RWPE2 (cell line): ENCODE data around the gene CYP51A1.

Experiments
- ATAC-seq: fragments of 200-7000 bp; cut with Tn5 transposase; 3 replicates; pipeline ENCODE4 v1.9.1; 2021; ENCODE audit warnings: low read depth
- DNase-seq: peaks from one replicate; pipeline ENCODE4 v3.0.0-alpha.2; 2020; ENCODE audit warnings: low spot score
- H3K27ac ChIP-seq: fragments of 450-650 bp; 2 replicates; pipeline ENCODE4 v1.5.1; 2017; ENCODE audit warnings: mild to moderate bottlenecking; ENCODE audit not compliant: poor library complexity, severe bottlenecking
- H3K27me3 ChIP-seq: fragments of 250-450 bp; sonication (Bioruptor Pico); 2 replicates; pipeline ENCODE4 v1.5.1; 2021; ENCODE audit warnings: mild to moderate bottlenecking, moderate library complexity; ENCODE audit not compliant: insufficient read depth, poor library complexity, severe bottlenecking
- H3K36me3 ChIP-seq: fragments of 250-450 bp; sonication (Bioruptor Pico); 2 replicates; pipeline ENCODE4 v1.5.1; 2020; ENCODE audit warnings: low read depth, mild to moderate bottlenecking, moderate library complexity
- H3K4me1 ChIP-seq: fragments of 250-450 bp; sonication (Bioruptor Pico); 2 replicates; pipeline ENCODE4 v1.5.1; 2021; ENCODE audit warnings: mild to moderate bottlenecking, moderate library complexity; ENCODE audit not compliant: insufficient read depth, poor library complexity, severe bottlenecking
- H3K4me3 ChIP-seq: fragments of 250-450 bp; sonication (Bioruptor Pico); 2 replicates; pipeline ENCODE4 v1.5.1; 2021; ENCODE audit warnings: mild to moderate bottlenecking, moderate library complexity; ENCODE audit not compliant: severe bottlenecking
- H3K9me3 ChIP-seq: fragments of 250-450 bp; sonication (Bioruptor Pico); 2 replicates; pipeline ENCODE4 v1.5.1; 2021; ENCODE audit warnings: mild to moderate bottlenecking, moderate library complexity; ENCODE audit not compliant: severe bottlenecking
- TF ChIP-seq, protein P1 (sequence below): fragments of 450-650 bp; IDR thresholded peaks from one replicate; pipeline ENCODE4 v1.5.1; 2017; ENCODE audit warnings: mild to moderate bottlenecking, moderate library complexity; ENCODE audit not compliant: poor library complexity, severe bottlenecking

CYP51A1 gene

DNA sequence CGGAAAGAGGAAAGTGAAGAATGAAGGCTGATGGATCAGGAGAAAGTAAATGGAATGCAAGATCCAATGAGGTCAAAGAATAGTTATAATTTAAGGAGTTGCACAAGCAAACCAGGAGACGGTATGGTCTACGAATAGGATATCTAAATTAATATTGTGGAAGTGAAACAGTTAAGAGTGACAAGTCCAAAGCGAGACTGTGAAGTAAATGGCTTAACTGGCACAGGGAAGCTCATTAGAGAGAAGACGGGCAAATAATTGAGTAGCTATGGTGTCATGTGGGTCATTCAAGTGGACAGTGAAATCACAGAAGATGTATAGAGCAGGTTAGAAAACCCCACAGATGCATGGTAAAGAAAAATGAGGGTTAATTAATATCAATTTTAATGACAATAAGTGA is 3.2 kb downstream of the CYP51A1 start:
- ATAC-seq (no peak), DNase-seq (no peak)
- no peaks in the 10 kb centered on the region for H3K4me1 ChIP-seq
- no peak overlapping the region for H3K4me3 ChIP-seq
- peaks cover 75% of the 10 kb centered on the region for H3K36me3 ChIP-seq
- no peaks in the 10 kb centered on the region for H3K9me3 ChIP-seq
- no peak overlapping the region for H3K27ac ChIP-seq
- TF ChIP-seq, protein P1, sequence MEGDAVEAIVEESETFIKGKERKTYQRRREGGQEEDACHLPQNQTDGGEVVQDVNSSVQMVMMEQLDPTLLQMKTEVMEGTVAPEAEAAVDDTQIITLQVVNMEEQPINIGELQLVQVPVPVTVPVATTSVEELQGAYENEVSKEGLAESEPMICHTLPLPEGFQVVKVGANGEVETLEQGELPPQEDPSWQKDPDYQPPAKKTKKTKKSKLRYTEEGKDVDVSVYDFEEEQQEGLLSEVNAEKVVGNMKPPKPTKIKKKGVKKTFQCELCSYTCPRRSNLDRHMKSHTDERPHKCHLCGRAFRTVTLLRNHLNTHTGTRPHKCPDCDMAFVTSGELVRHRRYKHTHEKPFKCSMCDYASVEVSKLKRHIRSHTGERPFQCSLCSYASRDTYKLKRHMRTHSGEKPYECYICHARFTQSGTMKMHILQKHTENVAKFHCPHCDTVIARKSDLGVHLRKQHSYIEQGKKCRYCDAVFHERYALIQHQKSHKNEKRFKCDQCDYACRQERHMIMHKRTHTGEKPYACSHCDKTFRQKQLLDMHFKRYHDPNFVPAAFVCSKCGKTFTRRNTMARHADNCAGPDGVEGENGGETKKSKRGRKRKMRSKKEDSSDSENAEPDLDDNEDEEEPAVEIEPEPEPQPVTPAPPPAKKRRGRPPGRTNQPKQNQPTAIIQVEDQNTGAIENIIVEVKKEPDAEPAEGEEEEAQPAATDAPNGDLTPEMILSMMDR: no peak
- H3K27me3 ChIP-seq: no peaks in the 10 kb centered on the region

- no peak for DNase-seq
- Histone ChIP-seq H3K27me3 (no peaks in the 10 kb centered on the region), H3K36me3 (peaks cover 100% of the 10 kb centered on the region), H3K27ac (no peak overlapping the region), H3K9me3 (no peaks in the 10 kb centered on the region), H3K4me3 (no peak overlapping the region), H3K4me1 (peaks cover 4% of the 10 kb centered on the region)
- TF ChIP-seq, protein P1: no peak
- no peak for ATAC-seq
These were observed 12.6 kb downstream of the CYP51A1 start for GRCh38 chr7:92121681-92122080.

DNA sequence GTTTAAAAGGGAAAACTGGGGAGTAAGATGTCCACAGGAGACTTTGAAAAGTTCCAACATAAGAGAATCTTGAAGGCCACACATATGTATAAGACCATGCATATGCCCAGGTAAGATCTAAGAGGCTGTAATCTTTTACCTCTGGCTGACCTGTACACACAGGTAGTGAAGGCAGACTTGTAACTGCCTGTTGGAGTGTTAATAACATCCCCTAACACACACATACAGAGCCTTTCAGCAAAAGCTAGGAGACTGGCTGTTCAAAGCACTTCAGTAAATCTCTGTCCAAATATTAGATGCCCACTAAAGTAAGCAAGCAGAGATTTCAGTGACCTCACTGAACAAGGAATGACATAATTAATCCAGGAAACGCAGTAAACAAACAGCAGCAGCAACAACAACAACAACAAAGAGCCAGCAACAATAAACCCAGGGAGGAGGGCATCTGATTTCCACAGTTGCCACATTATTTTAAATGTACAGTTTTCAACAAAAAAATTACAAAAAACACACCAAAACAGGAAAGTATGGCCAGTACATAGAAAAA is 15.0 kb downstream of the CYP51A1 start:
- TF ChIP-seq, protein P1: no peak
- no peaks in the 10 kb centered on the region for H3K27me3 ChIP-seq
- peaks cover 4% of the 10 kb centered on the region for H3K4me1 ChIP-seq
- ATAC-seq: no peak
- no peak for DNase-seq
- no peak overlapping the region for H3K4me3 ChIP-seq
- no peak overlapping the region for H3K27ac ChIP-seq
- peaks cover 100% of the 10 kb centered on the region for H3K36me3 ChIP-seq
- H3K9me3 ChIP-seq: no peaks in the 10 kb centered on the region

GRCh38 chr7:92116949-92117348 is 17.3 kb downstream of the CYP51A1 start:
- H3K4me1 ChIP-seq: no peaks in the 10 kb centered on the region
- H3K36me3 ChIP-seq: peaks cover 98% of the 10 kb centered on the region
- no peak for DNase-seq
- no peak overlapping the region for H3K27ac ChIP-seq
- TF ChIP-seq, protein P1: no peak
- H3K27me3 ChIP-seq: no peaks in the 10 kb centered on the region
- no peaks in the 10 kb centered on the region for H3K9me3 ChIP-seq
- no peak for ATAC-seq
- H3K4me3 ChIP-seq: no peak overlapping the region

GRCh38 chr7:92115821-92116220 is 18.5 kb downstream of the CYP51A1 start:
- Histone ChIP-seq H3K9me3 (no peaks in the 10 kb centered on the region), H3K36me3 (peaks cover 98% of the 10 kb centered on the region), H3K4me3 (no peak overlapping the region), H3K27ac (no peak overlapping the region), H3K4me1 (no peaks in the 10 kb centered on the region), H3K27me3 (no peaks in the 10 kb centered on the region)
- ATAC-seq (no peak), DNase-seq (no peak)
- TF ChIP-seq, protein P1: no peak
